A549 treated with AZD9567 at 1 μM for 4 hours (cell line): ENCODE measurements around the gene TAGLN. TPM values are rescaled to one million over a fixed set of nuclear protein-coding genes. Genes with fewer than 3 reads are reported as not detected.

ENCODE experiments used
- total RNA-seq: library from RNA; stranded (reverse); fragments of 200-300 nt; extraction: Qiagen RNA extraction; gene quantifications from 5 replicates; pipeline ENCODE4 v1.2.3, GENCODE V29; 2022; ENCODE audit not compliant: insufficient read depth

Gene TAGLN
- 62.4 to 133 TPM (median 91.6 TPM) in 5 replicates for total RNA-seq

DNA sequence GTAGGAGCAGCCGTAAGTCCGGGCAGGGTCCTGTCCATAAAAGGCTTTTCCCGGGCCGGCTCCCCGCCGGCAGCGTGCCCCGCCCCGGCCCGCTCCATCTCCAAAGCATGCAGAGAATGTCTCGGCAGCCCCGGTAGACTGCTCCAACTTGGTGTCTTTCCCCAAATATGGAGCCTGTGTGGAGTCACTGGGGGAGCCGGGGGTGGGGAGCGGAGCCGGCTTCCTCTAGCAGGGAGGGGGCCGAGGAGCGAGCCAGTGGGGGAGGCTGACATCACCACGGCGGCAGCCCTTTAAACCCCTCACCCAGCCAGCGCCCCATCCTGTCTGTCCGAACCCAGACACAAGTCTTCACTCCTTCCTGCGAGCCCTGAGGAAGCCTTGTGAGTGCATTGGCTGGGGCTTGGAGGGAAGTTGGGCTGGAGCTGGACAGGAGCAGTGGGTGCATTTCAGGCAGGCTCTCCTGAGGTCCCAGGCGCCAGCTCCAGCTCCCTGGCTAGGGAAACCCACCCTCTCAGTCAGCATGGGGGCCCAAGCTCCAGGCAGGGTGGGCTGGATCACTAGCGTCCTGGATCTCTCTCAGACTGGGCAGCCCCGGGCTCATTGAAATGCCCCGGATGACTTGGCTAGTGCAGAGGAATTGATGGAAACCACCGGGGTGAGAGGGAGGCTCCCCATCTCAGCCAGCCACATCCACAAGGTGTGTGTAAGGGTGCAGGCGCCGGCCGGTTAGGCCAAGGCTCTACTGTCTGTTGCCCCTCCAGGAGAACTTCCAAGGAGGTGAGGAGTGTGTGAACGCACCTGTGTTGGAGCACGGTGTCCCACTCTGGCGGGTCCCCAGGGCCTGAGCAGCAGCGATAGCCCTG, at the start of gene TAGLN:
Gene TAGLN, plus strand, starts transcription at position 318 of the 863 bp plus-strand sequence. CDS start 3,644 bp downstream, outside the sequence.

DNA sequence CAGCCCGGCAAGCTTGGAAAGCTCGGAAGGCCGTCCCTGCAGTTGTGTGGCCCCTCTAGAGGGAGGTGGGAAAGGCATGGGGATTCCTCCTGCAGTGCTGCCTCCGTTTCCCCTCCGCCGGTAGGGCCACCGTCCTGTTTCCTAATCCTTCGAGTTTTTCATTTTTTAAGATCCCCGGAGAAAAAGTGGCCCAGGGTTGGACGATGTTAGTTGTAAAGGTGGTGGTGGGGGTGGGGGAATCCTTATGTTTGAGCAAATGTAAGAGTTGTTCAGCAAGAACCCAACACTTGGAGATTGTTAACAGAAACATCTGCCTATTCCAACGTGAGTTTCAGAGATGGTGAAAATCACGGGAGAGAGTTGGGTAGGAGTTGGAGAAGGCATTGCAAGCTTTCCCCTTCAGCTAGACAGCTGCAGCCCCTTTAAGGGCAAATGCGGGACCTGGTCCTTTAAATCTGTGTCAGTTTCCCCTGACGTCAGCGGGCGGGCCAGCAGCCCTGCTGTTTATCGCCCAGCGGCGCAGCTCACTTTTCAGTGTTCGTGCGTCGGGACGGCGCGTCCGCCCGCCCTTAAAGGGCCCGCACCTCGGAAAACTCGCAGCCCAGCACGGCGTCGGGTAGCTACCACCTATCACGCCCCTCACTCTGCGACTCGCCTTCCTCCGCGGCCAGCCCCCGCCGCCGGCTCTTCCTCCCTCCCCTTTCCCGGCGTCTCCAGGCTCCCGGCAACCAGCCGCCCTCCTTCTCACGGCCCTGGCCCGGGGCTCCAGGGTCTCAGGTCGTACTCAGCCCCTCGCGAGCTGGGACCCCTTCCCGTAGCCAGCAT, 20.7 kb upstream of the TAGLN start, which contains the start of gene SIDT2:
Gene SIDT2, plus strand, starts transcription at position 534 of the 825 bp plus-strand sequence. CDS start 521 bp downstream, outside the sequence.

DNA sequence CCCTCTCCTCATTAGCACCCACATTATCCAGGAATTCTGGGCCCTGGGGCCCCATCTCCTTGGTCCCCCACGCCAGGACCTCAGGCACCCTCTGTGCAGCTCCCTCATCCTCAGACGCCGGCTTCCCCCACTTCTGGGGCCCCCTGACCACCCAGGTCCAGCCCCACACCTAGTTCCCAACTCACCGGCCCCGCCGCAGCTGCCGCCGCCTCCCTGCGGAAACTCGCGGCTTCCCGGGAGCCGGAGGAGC, 32.6 kb downstream of the TAGLN start, which contains the start of gene PCSK7:
Gene PCSK7, minus strand, starts transcription at position 232 of the 250 bp plus-strand sequence. CDS start 2,229 bp downstream, outside the sequence.

GRCh38 chr11:117232092-117232878, 33.1 kb downstream of the TAGLN start, which contains the start of gene RNF214:
RNF214 (plus strand) TSS chr11:117232671; CDS start chr11:117234273, 1,602 bp downstream.

Other genes with a start within 250 kb of the TAGLN start
- gene SIK3, start 100.9 kb upstream of the TAGLN start, total RNA-seq = 7.3 to 8.2 TPM (median 7.6 TPM) in 5 replicates
- gene PAFAH1B2, start 55.1 kb upstream of the TAGLN start, total RNA-seq = 32.2 to 57.4 TPM (median 33.7 TPM) in 5 replicates
- gene SIDT2, start 20.6 kb upstream of the TAGLN start, total RNA-seq = 4.9 to 20.5 TPM (median 5.6 TPM) in 5 replicates
- 13.6 to 20.1 TPM (median 18.2 TPM) in 5 replicates for gene PCSK7, start 32.7 kb downstream of the TAGLN start, total RNA-seq
- 8.4 to 24.2 TPM (median 10.2 TPM) in 5 replicates for gene RNF214, start 33.3 kb downstream of the TAGLN start, total RNA-seq
- gene BACE1-AS, start 92.0 kb downstream of the TAGLN start, total RNA-seq = 1.3 to 2.1 TPM (median 1.7 TPM) in 5 replicates
- gene BACE1, start 116.9 kb downstream of the TAGLN start, total RNA-seq = 9.1 to 23.4 TPM (median 10.5 TPM) in 5 replicates
- 12.5 to 21.9 TPM (median 20.5 TPM) in 5 replicates for gene CEP164, start 128.5 kb downstream of the TAGLN start, total RNA-seq